GM23338 (cell line): ENCODE measurements around the gene RNF223.

Experiments used
- CREB1 ChIP-seq: fragments of 250-450 bp; sonication (Bioruptor Pico); IDR thresholded peaks from 2 replicates; pipeline ENCODE4 v1.5.0; 2020; ENCODE audit warnings: low read depth, mild to moderate bottlenecking, moderate library complexity
- EZH2 ChIP-seq: fragments of 200-600 bp; sonication (generic); IDR thresholded peaks from one replicate; pipeline ENCODE4 v1.8.0; 2017; ENCODE audit warnings: antibody characterized with exemption, mild to moderate bottlenecking, low read depth; ENCODE audit not compliant: unreplicated experiment
- EZH2phosphoT487 ChIP-seq: fragments of 200-600 bp; sonication (generic); IDR thresholded peaks from one replicate; pipeline ENCODE4 v1.8.1; 2018; ENCODE audit warnings: antibody characterized with exemption; ENCODE audit not compliant: unreplicated experiment
- JUNB ChIP-seq: IDR thresholded peaks from one replicate; pipeline ENCODE4 v1.6.1; 2016; ENCODE audit warnings: antibody characterized with exemption; ENCODE audit not compliant: unreplicated experiment
- NANOG ChIP-seq: IDR thresholded peaks from 2 replicates; pipeline ENCODE4 v1.6.1; 2016; ENCODE audit warnings: antibody characterized with exemption, borderline replicate concordance
- POLR2AphosphoS5 ChIP-seq: IDR thresholded peaks from 2 replicates; pipeline ENCODE4 v1.6.1; 2016; ENCODE audit warnings: antibody characterized with exemption, low read depth
- STAT1 ChIP-seq: IDR thresholded peaks from one replicate; pipeline ENCODE4 v1.6.1; 2016; ENCODE audit warnings: antibody characterized with exemption; ENCODE audit not compliant: unreplicated experiment
- ZNF114 ChIP-seq: fragments of 250-450 bp; sonication (Bioruptor Pico); IDR thresholded peaks from 2 replicates; pipeline ENCODE4 v1.5.0; 2020; ENCODE audit warnings: mild to moderate bottlenecking, moderate library complexity
- ZNF331 ChIP-seq: fragments of 250-450 bp; sonication (Bioruptor Pico); IDR thresholded peaks from 2 replicates; pipeline ENCODE4 v1.5.0; 2020; ENCODE audit warnings: low read depth, mild to moderate bottlenecking, moderate library complexity
- TF ChIP-seq, protein P1 (sequence below), 2 experiments: fragments of 200-600 bp in 1 of 2; sonication (generic) in 1 of 2; conservative IDR thresholded peaks; 2 replicates each; pipeline versions ENCODE4 v1.5.1 to v1.6.1; 2016 to 2017; ENCODE audit warnings: antibody characterized with exemption in 2 of 2, low read depth in 2 of 2, mild to moderate bottlenecking in 2 of 2, moderate library complexity in 1 of 2
- TF ChIP-seq, protein P2 (sequence below): IDR thresholded peaks from one replicate; pipeline ENCODE4 v1.6.1; 2018; ENCODE audit warnings: antibody characterized with exemption; ENCODE audit not compliant: unreplicated experiment
- TF ChIP-seq, protein P3 (sequence below): IDR thresholded peaks from 2 replicates; pipeline ENCODE4 v1.6.1; 2016; ENCODE audit warnings: antibody characterized with exemption

DNA sequence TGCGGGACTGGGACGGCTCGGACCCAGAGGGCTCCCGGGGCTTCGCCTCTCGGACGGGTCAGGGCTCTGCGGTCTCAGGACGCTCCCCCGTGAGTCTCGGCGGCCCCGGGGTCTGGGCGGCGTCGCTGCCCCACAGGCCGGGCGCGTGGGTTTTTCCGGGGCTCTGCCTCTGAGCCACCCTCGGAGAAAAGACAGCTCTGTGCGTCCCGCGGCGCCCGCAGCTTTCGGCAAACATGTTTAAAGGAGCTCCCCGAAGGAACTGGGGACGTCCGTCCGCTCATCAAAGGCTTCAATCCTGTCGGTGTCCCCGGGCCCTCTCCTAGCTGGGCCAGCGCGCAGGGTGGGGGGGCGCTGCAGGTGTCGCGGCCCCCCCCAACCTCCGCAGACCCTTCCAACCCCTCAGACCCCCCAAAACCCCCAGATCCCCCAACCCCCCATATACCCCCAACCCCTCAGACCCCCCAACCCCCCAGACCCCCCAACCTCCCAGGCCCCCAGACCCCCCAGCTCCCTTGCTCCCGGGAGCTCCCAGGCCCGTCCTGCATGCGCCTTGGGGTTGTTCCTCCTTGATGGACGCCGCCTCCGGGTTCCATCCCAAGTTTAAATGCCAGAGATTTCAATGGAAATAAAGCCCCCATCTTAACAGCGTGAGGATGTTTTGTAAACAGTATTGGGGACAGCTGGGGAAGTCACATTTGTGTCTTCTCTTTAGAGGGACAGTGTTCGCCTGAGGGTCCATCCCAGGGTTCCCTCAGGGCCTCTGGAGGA, 42.8 kb upstream of the RNF223 start:
- TF ChIP-seq, protein P1, sequence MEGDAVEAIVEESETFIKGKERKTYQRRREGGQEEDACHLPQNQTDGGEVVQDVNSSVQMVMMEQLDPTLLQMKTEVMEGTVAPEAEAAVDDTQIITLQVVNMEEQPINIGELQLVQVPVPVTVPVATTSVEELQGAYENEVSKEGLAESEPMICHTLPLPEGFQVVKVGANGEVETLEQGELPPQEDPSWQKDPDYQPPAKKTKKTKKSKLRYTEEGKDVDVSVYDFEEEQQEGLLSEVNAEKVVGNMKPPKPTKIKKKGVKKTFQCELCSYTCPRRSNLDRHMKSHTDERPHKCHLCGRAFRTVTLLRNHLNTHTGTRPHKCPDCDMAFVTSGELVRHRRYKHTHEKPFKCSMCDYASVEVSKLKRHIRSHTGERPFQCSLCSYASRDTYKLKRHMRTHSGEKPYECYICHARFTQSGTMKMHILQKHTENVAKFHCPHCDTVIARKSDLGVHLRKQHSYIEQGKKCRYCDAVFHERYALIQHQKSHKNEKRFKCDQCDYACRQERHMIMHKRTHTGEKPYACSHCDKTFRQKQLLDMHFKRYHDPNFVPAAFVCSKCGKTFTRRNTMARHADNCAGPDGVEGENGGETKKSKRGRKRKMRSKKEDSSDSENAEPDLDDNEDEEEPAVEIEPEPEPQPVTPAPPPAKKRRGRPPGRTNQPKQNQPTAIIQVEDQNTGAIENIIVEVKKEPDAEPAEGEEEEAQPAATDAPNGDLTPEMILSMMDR (conservative IDR thresholded peaks at IDR 0.05; ENCODE audit: low read depth in 2 of 2), result no peak
- no peak for TF ChIP-seq JUNB
- no peak for TF ChIP-seq POLR2AphosphoS5
- TF ChIP-seq, protein P2, sequence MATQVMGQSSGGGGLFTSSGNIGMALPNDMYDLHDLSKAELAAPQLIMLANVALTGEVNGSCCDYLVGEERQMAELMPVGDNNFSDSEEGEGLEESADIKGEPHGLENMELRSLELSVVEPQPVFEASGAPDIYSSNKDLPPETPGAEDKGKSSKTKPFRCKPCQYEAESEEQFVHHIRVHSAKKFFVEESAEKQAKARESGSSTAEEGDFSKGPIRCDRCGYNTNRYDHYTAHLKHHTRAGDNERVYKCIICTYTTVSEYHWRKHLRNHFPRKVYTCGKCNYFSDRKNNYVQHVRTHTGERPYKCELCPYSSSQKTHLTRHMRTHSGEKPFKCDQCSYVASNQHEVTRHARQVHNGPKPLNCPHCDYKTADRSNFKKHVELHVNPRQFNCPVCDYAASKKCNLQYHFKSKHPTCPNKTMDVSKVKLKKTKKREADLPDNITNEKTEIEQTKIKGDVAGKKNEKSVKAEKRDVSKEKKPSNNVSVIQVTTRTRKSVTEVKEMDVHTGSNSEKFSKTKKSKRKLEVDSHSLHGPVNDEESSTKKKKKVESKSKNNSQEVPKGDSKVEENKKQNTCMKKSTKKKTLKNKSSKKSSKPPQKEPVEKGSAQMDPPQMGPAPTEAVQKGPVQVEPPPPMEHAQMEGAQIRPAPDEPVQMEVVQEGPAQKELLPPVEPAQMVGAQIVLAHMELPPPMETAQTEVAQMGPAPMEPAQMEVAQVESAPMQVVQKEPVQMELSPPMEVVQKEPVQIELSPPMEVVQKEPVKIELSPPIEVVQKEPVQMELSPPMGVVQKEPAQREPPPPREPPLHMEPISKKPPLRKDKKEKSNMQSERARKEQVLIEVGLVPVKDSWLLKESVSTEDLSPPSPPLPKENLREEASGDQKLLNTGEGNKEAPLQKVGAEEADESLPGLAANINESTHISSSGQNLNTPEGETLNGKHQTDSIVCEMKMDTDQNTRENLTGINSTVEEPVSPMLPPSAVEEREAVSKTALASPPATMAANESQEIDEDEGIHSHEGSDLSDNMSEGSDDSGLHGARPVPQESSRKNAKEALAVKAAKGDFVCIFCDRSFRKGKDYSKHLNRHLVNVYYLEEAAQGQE, result no peak
- no peak for TF ChIP-seq EZH2
- TF ChIP-seq EZH2phosphoT487, result no peak
- no peak for TF ChIP-seq CREB1 (CRISPR knock-in tag)
- TF ChIP-seq, protein P3, sequence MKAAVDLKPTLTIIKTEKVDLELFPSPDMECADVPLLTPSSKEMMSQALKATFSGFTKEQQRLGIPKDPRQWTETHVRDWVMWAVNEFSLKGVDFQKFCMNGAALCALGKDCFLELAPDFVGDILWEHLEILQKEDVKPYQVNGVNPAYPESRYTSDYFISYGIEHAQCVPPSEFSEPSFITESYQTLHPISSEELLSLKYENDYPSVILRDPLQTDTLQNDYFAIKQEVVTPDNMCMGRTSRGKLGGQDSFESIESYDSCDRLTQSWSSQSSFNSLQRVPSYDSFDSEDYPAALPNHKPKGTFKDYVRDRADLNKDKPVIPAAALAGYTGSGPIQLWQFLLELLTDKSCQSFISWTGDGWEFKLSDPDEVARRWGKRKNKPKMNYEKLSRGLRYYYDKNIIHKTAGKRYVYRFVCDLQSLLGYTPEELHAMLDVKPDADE, result no peak
- no peak for TF ChIP-seq ZNF331 (CRISPR knock-in tag)
- TF ChIP-seq NANOG, result no peak
- no peak for TF ChIP-seq STAT1
- no peak for TF ChIP-seq ZNF114 (CRISPR knock-in tag)
